Body of pancreas (tissue), 4 donors: ENCODE data around the gene NOL7.

Source experiments
- CTCF ChIP-seq, 7 experiments: fragments of 450-650 bp in 4 of 7; fragments of 200-600 bp in 3 of 7; sonication (generic) in 3 of 7; IDR thresholded peaks; one replicate each; pipeline ENCODE4 v1.5.1; 2016 to 2019; ENCODE audit warnings: antibody characterized with exemption in 7 of 7
- POLR2A ChIP-seq, 3 donors: fragments of 450-650 bp; IDR thresholded peaks; one replicate each; pipeline ENCODE4 v1.6.1; 2016; ENCODE audit warnings: antibody characterized with exemption in 3 of 3, mild to moderate bottlenecking in 2 of 3

GRCh38 chr6:13660273-13660672 lies 45.1 kb downstream of the NOL7 start:
- TF ChIP-seq CTCF (IDR thresholded peaks at IDR 0.05) (no peak), POLR2A (IDR thresholded peaks at IDR 0.05) (no peak)
